Ovary (tissue), 3 donors: Measurements from ENCODE around the gene CPNE6.

ENCODE experiments used
- POLR2A ChIP-seq: fragments of 450-650 bp; IDR thresholded peaks from one replicate; pipeline ENCODE4 v1.6.1; 2017; ENCODE audit warnings: antibody characterized with exemption, mild to moderate bottlenecking, moderate library complexity
- TF ChIP-seq, protein P1 (sequence below), 3 donors: fragments of 450-650 bp in 2 of 3; fragments of 200-600 bp in 1 of 3; IDR thresholded peaks; one replicate each; pipeline versions ENCODE4 v1.5.1 to v1.8.0; 2016 to 2022; ENCODE audit warnings: antibody characterized with exemption in 3 of 3, mild to moderate bottlenecking in 1 of 3
- donor health status: DM: no; HTN: no; CAD: no.

DNA sequence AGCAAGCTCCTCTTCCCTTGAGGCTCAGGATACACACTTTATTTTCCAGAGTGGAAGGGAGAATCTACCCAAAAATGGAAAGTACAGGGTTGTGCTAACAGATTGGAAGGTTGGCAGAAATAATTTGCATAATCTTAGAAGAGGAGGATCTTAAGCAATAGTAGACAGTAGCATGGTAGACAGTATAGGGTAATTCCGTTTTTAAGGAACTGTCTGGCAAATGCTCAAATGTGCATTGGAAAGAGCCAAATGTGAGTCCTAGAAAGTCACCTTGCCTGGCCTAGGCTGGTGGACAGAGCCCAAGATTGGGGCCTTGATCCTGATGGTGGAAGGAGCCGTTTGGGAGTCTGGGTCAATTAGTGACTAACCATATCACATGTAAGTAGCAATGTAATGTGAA is 32.7 kb upstream of the CPNE6 start:
- TF ChIP-seq POLR2A: no peak
- TF ChIP-seq, protein P1, sequence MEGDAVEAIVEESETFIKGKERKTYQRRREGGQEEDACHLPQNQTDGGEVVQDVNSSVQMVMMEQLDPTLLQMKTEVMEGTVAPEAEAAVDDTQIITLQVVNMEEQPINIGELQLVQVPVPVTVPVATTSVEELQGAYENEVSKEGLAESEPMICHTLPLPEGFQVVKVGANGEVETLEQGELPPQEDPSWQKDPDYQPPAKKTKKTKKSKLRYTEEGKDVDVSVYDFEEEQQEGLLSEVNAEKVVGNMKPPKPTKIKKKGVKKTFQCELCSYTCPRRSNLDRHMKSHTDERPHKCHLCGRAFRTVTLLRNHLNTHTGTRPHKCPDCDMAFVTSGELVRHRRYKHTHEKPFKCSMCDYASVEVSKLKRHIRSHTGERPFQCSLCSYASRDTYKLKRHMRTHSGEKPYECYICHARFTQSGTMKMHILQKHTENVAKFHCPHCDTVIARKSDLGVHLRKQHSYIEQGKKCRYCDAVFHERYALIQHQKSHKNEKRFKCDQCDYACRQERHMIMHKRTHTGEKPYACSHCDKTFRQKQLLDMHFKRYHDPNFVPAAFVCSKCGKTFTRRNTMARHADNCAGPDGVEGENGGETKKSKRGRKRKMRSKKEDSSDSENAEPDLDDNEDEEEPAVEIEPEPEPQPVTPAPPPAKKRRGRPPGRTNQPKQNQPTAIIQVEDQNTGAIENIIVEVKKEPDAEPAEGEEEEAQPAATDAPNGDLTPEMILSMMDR (IDR thresholded peaks at IDR 0.05): no peak
